GM21529 (cell line): ENCODE results near the gene IGDCC3.

ENCODE experiments used
- ATAC-seq: cut with Tn5 transposase; IDR thresholded peaks from one replicate; pipeline ENCODE4 v1.9.1; 2021; ENCODE audit not compliant: unreplicated experiment

Gene IGDCC3

DNA sequence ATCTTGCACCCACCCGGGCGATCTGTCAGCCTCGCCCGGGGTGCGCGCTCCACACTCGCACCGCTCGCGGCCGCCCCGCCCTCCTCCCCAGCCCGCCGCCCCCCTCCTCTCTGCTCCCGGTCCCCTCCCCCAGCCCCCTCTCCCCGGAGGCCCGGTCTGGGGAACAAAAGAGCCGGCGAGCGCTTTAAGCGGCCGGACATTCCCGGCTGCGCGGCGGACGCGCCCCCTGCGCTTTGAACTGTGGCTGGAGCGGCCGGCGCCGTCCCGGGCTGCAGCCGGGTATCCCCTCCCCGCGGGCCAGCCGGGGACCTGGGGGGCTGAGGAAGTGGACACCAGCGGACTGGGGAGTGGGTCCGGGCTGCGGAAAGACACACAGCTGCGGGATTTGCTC is at the start of gene IGDCC3:
IGDCC3 (minus strand) TSS at position 27 of the 391 bp plus-strand sequence. CDS start 214 bp downstream, outside the sequence.
- no peak for ATAC-seq

DNA sequence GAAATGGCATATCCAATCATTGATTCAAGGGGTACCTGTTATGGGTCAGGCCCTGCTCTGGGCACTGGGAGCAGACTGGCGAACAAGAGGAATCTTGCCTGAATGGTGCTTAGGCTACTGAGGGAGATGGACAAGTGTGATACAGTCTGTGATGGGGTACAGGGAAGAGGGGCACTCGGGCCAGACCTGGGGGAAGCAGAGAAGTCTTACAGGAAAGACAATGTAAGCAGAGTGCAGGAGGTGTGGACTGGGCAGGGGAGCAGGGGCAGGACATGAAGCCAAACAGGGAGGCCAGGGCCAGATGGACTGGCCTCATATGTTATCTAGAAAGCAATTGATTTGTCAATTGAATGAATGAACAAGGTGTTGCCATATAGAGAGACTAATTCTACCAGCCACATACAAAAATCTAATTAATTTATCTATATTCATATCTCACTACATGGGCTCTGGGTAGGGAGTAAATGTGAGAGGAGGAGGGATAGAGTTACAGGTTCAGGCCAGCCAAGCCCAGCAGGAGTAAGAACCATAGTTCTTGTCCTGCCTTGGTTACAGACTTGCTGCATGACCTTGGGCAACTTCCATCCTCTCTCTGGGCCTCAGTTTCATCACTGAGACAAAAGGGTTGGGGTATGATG is 48.5 kb upstream of the IGDCC3 start:
- ATAC-seq, result no peak

DNA sequence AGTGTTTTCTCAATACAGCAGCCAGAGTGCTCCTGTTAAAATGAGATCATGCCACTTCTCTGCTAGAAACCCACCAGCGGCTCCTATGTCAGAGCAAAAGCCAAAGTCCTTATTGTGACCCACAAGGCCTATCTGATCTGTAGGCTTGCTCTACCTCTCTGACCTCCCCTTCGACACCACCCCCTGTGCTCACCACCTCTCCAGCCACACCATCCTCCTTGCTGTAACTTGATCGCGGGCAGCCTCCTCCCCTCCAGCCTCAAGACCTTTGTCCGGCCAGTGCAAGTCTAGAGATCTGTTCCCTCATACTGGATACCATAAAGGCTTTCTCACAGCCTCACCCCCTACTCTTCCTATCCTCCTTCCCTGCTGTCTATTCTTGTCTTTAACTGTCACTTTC is 46.9 kb upstream of the IGDCC3 start:
- no peak for ATAC-seq

DNA sequence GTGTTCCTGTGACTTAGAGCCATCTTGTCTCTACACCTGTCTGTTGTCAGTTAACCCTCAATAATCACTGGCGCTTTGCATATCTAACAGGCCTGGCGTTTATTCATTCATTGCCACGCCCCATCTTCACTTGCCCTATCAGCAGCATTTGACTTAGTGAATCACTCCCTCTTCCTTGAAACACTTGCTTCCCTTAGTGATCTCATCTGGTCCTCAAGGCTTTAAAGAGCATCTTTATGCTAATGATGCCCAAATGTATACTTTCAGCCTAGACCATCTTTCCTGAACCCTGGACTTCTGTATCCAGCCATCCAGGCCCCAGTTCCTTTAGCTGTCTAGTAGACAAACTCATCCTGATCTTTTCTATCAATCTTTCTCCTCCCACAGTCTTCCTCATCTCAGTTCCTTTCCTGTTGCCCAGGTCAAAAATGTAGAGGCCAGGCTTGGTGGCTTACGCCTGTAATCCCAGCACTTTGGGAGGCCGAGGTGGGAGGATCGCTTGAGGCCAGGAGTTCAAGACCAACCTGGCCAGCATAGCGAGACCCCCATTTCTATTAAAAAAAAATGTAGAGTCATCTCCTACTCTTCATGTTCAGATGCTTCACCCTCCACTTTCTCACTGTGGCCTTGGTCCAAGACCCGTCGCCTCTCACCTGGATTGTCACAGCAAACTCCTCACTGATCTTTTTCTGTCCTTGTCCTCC is 46.3 kb upstream of the IGDCC3 start:
- no peak for ATAC-seq

DNA sequence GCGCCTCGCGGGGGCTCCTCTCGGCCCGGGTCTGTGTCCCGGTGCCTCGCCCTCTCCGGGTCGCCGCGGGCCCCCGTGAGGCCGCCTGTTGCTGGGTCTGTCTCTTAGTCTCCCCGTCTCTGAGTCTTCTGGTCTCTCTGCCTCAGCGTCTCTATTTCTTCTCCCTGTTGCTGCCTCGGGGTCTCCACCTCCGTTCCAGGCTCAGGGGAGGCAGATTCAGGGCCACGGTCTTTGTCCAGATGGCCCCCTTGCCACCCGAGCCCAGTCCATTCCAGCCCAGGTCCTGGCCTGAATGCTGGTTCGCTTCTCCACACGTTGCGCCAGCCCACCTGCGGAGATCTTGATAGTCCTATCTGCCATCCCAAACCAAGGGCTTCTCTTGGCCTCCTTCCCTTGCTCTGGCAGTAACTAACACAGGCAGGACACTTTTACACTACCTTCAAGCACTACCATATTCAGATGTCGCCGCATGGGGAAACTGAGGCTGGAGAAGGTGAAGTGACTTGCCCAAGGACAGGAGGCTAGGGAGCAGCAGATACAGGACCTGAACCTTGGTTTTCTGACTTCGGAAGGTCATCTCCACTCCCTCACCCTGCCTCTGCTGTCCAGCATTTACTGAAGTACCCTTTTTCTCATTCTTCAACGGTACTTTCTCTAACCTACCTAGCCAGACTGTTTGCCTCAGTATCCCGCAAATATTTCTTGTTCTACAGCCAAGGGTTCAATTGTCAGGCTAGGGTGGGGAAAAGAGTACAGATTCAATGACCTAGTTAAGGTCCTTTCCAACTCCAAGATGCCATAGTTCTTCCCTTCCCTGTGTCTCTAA is 45.6 kb upstream of the IGDCC3 start:
- no peak for ATAC-seq

DNA sequence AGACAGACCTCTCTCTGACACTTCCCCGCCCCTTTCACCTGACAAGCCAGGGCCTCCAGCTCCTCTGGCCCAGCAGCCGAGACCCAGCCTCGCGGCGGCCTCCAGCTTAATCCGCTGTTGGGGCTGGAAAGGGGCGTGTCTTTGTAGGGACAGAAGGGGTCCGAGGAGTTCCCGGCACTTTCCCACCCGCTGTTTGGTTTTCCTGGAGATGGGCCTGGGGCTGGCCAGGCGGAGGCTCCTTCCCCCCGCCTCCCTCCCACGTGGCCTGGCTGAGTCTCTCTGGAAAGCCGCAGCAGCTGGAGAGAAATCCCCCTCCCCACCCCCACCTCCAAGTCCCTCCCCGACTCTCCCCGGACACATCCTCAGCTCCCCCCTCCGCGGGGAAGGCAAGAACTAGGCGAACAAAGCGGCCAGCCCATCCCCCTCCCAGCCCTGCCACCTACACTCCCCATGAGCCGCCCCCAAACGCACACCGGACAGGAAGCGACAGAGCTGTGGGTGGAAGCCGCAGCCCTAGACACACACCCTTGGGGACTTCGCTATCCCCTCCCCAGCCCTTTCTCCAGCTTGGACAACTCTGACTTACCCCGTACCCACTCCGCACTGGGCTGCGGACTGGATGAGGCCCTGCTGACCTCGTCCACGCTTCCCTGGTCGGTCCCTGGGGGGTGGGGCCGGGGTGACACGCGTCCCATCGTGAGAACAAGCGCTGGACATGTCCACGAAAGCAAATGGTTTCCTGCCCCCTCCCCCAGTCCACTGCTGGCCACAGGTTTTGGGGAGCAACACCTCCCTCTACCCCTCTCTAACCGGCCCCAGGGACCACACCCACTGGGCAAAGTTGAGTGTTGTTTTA is 43.8 kb upstream of the IGDCC3 start:
- ATAC-seq, result no peak

DNA sequence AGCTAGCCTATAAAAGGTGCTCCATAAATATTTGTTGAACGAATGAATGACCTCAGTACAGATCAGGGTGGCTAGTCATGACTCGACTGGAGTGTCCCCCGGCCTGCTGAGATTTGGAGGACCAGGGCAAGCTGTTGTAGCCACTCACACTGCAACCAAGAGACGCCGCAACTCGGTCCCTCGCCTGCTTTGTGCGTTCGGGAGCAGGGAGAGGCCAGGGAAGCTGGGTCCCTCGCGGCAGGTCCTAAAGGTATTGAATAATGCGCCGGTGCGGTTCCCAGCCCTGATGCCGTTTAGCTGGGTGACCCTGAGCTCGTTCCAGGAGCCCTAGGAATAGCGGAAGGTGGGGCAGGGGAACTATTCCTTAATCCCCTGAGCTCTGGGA is 43.2 kb upstream of the IGDCC3 start:
- no peak for ATAC-seq

DNA sequence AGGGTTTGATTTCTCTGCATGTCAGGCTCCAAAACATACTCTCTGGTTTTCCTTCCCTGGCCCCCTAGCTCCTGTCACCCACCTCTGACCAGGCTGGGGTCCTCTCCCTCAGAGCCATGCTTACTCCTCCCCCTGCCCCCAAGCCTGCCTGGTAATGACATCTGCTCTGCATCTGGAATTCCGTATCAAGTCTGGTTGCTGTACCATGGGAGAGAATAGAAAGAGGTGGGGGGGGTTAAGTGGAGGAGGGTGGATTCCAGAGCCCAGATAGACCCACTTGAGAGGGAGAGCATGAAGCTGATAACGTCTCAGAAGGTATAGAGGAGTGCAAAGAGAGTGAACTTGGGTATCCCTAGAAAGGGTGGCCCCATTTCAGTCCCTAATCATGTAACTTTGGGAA is 40.8 kb upstream of the IGDCC3 start:
- no peak for ATAC-seq

DNA sequence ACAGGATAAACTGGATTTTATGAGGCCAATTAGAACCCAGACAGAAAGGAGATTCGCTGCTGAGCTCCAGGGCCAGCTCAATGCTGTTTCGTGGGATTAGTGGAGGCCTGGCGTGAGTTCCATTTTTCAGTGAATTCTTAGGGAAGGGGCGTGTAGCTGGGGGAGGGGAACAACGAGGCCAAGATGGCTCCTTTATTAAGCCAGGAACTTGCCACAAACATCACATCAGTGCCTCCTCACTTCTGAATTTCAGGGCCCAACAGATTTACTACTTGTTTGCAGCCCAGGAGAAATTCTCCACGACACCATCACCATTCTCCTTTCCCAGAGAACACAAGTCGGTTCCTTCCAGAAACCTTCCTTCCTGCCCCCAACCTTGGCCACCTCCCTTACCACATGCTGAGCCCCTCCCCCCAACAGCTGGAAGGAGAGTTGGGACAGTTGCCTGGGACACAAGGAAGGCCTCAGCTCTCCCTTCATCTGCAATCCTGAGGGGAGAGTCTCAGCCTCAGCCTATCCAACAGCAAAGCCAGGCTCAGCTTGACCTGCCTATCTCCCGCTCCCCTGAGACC is 39.1 kb upstream of the IGDCC3 start:
- no peak for ATAC-seq

DNA sequence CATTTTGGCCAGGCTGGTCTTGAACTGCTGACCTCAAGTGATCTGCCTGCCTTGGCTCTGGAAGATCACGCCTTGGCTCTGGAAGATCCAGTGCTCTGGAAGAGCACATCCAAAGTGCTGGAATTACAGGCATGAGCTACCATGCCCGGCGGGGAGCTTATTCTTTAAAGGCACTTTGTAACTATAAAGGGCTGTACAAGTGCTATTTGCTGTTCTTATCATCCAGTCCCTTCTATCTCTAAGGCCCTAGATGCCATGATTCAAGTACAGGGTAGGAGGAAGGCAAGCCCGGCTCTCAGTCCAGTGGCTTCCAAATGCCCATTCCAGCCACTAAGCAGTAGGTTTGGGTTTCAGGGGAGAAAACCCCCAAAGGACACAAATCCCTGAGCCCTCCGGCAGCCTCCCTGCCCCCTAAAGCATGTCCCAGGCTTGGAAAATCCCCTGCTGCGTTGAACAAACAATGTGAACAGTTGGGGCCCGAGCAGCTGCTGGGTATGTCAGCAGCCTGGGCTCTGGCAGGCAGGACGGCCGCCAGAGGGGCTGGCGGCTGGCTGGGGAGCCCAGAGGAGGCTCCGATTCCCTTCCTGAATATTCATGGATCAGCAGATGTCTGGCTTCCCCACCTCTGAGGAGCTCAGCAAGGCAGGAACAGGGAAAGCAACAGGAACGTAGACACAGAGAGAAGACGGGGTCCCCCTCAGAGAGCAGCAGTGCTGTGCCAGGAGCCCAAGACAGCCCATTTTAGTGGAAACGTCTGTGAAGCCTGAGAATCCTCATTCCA is 37.2 kb upstream of the IGDCC3 start:
- no peak for ATAC-seq

DNA sequence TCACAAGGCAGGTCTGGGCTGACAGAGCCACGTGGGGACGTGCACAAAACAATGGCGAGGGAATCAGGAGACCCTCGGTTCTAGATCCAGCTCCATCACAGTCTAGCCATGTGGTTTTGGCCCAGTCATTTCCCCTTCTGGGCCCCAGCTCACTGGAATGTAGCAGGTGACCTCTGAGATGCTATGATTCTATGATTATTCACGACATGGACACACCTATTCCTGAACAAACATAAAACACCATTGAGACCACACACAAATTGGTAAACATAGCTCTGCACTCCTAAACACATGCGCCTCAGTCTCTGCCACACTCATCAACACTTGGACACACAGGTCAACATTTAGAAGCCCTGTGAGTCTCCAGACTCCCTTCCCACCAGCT is 36.0 kb upstream of the IGDCC3 start:
- ATAC-seq, result no peak

DNA sequence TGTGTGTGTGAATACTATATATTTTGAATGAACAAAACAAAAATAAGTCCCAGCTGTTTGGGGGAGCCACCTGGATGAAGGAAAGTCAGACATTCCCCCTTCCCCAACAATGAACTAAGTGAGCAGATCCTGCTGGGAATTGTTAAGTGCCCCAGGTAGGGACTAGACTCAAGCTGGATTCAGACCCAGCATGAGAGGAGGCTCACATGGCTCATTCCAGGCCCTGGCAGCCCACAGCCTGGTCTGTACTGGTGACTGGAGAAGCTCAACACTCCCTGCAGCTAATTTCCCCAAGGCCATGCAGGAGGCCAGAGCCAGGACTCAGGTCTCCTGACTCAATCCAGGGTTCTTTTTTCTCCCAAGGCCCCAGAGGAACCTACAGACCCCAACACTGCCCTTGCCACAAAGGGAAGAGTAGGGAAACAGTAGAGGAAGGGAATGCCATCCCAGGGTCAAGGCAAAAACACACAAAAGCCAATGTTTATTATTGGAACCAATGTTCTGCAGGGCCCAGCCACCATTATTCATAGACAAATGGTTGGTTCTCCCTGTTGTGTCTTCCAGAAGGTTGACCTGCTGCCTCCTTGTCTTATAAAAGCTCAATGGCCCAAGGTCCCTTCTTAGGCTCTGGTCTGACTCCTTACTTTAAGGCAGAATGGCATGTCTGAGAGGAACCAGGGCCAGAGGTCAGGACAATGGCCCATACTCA is 35.4 kb upstream of the IGDCC3 start:
- no peak for ATAC-seq

DNA sequence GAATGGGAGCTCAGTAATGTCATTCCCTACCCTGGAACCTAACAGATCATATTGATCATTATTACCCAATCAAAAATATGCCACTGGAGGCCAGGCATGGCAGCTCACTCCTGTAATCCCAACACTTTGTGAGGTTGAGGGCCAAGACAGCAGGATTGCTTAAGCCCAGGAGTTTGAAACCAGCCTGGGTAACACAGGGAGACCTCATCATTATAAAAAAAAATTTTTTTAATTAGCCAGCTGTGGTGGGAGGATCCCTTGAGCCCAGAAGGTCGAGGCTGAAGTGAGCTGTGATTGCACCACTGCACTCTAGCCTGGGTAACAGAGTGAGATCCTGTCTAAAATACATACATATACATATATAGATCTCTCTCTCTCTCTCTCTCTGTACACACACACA is 34.8 kb upstream of the IGDCC3 start:
- no peak for ATAC-seq

DNA sequence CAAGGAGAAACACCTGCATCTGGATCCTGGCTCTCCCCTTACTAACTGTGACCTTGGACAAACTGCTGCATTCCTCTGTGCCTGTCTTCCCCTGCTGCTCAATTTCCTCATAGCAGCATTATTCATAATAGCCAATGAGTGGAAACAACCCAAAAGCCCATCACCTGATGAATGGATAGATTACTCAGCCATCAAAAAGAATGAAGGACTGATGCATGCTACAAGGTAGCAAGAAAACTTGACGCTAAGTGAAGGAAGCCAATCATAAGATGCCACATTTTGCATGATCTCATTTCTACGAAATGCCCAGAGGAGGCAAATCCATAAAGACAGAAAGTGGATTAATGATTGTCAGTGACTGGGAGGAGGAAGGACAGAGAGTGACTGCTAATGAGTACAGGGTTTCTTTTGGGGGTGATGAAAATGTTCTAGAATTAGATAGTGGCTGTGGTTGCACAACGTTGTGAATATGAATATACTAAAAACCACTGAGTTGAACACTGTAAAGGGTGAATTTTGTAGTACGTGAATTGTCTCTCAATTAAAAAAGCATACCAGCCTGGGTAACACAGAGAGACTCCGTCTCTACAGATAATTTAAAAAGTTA is 33.8 kb upstream of the IGDCC3 start:
- ATAC-seq, result no peak

DNA sequence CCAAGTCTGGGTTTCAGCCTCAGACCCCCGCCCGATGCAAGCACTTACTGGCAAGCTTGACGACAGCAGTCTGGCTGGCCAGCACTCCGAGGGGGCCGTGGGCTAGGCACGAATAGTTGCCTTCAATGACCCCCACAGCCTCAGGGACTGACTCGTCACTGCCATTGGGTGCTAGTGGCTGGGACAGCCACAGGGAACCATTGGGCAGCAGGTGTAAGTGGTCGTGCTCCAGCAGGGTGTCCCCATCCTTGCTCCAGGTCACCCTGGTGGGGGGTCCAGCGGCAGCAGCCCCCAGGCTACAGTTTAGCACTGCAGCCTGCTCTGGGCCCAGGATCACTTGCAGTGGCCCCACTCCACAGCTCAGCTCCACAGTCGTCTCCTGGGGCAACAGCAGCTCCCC is 33.2 kb upstream of the IGDCC3 start:
- ATAC-seq, result no peak

DNA sequence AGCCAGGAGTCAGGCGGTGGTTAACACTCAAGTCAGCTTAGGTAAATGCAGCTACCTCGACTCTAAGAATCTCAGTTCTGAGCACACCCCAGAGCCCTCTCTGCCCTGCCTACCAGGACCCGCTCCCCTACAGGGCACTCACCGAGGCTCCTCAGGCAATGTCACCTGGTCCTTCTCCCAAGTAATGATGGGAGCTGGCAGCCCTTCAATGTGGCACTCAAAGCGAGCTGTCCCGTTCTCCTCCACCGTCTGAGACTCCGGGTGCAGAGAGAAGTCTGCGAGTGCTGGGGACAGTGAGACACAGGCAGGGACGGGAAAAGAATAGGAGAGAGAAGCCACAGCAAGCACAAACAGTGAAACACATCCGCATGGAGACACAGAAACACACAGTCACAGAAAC is 32.2 kb upstream of the IGDCC3 start:
- no peak for ATAC-seq

DNA sequence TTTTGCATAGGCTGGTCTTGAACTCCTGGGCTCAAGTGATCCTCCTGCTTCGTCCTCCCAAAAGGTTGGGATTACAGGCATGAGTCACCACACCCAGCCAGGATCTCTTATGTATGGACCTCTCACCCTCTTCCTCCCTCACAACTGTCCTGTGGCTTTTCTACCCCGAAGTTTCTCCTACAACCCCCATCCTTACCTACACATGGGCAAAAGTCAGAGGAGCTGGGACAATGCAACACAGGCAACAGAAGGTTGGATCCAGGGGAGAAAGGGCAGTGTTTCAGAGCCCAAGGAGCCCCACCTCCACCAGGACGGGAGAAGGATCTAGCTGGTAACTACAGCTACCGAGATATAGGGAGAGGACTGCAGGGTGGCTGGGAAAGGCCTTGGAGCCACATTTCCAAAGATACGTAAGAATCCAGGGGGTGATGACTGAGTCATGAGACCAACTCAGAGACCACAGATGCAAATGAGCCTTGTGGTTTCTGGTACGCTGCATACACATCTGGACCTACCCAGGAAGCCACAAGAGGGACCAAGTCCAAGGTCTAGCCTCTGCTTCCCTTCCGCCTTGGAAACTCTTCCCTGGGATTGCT is 31.3 kb upstream of the IGDCC3 start:
- ATAC-seq, result no peak

DNA sequence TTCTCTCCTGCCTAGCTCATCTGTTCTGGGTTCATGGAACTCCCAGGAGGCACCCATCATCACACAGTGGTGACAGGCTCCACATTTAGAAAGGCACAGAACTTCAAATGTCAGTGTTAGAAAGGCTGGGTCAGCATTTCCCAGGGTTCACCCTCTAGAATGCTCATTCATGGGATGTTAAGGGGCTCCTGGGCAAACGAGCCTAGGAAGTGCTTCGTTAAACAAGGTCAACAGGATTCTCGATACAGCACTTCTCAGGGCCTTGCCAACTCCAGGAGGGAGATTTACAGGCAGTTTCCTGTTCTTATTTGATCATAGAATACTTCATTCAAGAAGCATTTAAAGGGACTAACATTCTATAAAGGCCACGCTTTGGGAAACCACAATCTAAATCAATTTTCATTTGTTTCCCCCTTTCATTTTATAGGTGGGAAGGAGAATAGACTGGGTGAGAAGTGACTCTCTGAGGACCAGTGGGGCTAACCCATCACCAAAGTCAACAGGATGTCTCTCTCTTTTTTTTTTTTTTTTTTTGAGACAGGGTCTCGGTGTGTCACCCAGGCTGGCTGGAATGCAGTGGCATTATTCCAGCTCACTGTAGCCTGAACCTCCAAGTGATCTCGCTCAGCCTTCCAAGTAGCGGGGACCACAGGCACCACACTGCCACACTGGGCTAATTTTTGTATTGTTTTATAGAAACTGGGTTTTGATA is 30.7 kb upstream of the IGDCC3 start:
- ATAC-seq, result no peak
